ENCODE results near the gene INHBA.

The INHBA gene

DNA sequence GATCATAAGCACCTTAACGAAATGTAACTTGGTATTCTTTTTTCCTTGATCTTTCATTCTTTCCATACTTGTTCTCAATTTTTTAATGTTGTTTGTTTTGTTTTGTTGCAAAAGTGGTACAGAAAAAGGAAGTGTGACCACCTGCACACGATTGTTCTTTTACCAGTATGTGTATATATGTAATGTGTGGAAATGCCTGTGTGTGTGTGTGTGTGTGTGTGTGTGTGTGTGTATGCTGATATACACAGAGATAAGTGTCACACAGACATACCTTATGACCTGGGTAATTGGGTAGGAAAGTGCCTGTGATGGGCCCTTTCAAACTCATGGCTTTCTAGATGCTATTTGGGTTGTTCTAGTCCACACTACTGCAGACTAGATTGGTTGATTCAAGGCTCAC, 14.0 kb downstream of the INHBA start:
- DNase-seq (ENCODE audit: low spot score), result no peak

DNA sequence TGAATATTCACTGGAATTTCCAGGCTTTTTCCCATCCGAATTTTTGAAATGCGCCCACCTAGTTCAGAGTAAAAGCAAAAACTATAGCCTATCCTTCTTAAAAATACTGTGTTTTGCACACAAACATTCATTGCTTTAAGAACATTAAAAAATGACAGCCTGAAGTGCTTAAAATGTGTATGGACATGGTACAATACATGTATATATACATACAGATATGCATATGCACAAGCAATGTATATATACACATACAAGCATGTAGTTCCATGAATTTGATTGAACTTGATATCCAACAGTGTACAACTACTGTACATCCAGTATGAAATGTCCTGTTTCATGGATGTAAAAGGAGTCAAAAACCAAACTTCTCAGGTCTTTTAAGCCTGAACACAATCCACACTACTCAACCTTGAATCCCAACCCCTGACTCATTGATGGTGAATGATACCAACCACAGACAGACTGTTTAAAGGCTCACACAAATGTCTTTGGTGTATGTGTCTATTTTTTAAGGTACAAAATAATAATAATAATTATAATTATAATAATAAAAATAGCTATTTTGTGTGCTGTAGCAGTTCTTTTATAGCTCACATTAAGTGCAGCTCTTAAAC, 14.8 kb downstream of the INHBA start:
- no peak for DNase-seq (ENCODE audit: low spot score)

DNA sequence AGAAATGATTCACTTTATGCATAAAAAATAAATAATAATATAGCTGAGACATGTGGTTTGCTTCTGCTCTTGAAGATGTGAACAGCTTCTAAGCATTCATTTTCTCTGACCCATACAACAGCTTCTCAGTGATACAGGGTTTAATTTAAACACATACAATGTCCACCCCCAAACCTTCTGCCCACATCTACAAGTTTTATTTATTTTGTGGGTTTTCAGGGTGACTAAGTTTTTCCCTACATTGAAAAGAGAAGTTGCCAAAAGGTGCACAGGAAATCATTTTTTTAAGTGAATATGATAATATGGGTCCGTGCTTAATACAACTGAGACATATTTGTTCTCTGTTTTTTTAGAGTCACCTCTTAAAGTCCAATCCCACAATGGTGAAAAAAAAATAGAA, 17.2 kb downstream of the INHBA start:
- no peak for DNase-seq (ENCODE audit: low spot score)

DNA sequence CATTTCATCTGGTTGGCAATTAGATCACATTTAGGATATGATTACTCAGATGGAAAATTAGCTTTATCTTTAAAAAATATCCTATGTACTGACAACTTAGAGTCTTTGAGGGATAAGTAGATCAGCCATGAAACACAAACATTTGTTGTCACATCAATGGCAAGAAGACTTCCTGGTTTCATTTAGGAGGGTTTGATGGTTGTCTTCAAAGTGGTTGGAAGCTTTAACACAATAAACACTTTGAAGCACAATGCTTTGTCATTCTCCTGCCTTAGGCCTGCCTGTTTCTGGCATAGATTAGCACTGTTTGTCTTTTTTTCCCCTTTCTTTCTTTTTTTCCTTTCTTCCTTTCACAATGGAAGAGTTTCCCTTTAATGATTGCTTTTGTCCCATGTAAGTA, 20.5 kb downstream of the INHBA start:
- DNase-seq (ENCODE audit: low spot score), result no peak

DNA sequence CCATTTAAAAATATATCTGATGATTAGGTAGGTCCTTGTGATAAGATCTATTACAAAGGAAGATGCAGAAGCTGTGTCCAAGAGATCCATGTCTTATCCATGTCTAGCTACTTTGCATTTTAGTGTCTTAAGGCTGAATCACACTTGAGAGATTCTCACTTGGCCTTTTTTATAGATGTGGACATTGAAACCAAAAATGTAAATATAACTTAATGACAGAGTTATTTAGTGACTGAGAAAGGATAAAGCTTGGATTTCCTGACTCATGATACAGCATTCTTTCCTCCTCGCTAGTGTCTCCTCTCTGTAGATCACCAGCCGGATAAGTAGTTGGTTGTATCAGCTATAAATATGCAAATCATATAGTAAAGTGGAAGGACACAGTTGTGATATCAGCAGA, 23.3 kb downstream of the INHBA start:
- no peak for DNase-seq (ENCODE audit: low spot score)

DNA sequence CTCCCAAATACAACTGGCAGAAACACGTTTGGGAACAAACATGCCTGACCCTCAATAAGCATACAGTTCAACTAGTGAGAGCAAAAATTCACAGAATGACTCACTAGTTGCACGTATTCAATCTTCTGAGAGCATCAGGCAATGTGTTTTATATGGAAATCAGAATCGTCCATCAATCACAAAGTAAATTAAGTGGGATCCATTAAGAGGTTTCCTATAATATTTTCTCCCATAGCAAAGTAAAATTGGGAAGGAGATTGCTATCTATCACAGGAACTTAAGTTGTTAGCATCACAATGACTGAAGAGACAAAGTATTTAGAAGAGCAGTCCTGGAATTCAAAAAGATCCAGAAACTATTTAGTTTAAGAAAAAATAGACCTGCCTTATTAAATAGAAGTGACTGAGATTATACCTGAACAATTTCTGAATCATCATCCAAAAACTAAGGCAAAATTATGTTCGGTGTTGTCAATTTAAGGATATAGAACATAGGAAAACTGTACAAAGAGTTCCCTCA, 28.3 kb downstream of the INHBA start:
- DNase-seq (ENCODE audit: low spot score), result no peak

DNA sequence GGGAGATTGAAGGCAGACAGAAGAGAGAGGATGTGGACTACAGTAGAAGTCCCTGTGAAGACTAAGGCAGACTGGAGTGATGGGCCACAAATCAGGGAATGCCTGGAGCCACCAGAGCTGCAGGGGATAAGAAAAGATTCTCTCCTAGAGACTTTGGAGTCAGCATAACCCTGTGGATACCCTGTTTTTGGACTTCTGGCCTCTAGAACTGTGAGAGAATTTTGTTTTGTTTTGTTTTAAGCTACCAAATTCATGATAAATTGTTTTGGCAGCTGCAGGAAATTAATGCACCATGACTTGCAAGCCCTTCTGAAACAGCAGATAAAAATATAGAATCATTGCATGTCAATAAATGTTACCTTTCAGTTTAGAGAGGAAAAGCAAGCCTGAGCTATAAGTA, 41.3 kb downstream of the INHBA start:
- no peak for DNase-seq (ENCODE audit: low spot score)

DNA sequence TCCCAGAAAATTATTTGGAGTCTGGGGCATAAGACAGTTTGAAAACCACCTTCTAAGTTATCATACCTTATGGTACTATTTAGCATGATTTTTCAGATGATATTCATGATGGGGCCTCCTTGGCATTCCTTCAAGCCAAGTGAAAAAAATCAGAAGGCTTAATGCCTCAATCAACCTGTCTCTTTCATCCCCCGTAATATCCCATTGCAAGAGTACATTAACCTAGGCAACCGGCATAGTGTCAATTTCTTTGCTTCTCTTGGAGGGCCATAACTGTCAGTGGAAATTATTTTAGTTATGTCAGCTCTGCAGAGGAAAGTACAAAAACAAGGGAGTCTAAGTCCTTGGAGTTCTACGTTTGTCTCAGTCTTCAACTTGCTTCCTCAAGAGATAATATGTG, 43.4 kb downstream of the INHBA start:
- no peak for DNase-seq (ENCODE audit: low spot score)

DNA sequence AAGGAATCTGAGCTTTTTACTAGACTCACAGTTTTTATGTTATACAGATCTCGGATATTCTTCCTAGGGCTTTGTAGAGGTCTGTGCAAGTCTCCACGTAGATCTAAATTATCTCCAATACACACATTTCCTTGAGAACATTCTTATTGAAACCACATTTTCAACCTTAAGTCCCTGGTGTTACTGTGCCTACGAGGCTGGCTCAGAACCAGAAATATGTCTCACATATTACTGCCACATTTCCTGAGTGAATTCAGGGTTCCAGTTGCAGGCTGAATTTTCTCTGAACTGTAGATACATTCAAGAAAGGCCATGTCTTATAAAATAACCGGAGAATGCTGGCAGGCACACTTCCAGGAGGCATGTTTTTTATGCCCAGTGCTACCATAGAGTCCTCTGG, 46.5 kb downstream of the INHBA start:
- no peak for DNase-seq (ENCODE audit: low spot score)

DNA sequence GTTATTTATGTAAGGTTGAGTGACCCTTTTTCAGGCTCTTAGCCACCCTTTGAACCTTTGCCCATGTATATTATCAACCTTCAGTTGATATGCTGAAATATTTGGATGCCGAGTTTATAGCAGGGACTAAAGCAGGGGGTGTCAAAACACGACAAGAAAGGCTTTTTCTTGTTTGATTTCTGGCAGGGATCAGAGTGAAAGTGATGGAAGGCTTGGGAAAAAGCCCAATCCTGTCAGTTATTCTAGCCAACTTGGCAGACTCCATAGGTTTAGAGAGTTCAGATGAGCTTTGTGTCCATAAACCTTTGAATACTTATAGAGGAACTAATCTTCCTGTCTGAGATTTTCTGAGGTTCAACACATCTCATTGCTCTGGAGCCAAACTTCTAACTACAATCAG, 47.5 kb downstream of the INHBA start:
- DNase-seq (ENCODE audit: low spot score), result no peak

DNA sequence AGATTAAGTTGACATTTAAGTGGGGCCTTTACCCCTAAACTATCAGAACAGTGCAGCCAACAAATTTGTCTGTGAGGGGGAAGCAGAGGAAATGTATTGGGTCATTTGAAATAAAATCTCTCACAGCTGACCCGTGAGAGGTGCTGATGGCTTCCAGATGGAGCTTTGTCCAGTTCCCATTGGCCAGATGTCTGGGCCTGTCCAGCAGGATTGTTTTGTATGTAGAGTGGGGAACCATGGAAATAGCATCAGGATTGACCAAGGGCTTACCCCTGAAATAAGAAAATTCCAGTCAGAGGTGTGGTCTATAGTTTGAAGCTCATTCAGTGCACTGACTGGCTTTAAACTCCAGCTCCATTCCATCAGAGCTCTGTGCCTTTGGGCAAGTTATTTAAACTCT, 50.6 kb downstream of the INHBA start:
- no peak for DNase-seq (ENCODE audit: low spot score)

DNA sequence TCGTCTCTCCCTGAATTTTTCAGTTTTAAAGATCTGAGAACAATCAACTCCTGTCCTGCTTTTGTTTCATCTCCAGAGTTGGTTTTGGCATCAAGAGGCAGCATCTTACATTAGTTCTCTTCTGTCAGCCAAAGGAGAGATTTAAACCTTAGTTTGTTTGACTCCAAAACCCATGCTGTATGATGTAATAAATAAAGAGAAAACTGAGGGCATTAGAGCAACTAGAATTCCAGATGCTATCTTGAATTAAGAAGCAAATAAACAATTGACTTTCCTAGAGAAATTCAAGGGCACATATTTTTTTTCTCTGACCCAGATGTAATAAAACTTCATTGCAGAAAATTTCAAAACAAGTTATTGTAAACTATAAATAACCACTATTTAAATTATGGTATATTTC, 54.4 kb downstream of the INHBA start:
- DNase-seq (ENCODE audit: low spot score), result no peak

DNA sequence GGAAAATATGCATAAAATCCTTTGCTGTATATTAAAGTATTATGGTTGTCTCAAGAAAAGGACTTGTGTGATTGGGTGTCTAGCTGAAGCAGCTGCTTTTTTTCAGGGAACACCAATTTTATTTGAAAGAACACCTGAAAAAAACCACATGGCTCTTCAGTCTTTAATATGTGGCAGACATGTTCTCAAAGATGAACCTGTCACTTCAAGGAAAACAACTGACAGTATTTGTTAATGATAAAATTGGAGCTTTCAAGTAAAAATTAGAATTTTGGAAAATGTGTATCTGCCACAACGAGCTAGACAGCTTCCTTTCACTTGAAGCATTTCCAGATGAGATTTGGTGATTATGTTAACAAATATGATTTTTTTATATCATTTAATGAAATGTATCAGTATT, 59.3 kb downstream of the INHBA start:
- DNase-seq (ENCODE audit: low spot score), result no peak

DNA sequence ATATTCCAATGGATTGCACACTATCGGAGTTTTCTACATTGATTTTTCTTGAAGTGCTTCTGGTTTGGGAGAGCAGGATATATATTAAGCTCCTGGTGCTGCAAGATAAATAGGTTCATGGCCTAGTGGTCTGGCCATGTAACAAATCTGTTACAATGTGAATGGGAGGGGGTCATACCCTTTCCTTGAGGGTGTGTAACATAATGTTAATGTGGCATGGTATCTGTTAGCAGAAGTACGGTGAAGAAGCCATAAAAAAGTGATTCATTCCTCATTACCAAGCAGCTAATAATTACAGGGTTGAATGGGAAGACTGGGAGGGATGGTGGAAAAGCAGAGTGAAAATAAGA, 61.2 kb downstream of the INHBA start:
- no peak for DNase-seq (ENCODE audit: low spot score)

DNA sequence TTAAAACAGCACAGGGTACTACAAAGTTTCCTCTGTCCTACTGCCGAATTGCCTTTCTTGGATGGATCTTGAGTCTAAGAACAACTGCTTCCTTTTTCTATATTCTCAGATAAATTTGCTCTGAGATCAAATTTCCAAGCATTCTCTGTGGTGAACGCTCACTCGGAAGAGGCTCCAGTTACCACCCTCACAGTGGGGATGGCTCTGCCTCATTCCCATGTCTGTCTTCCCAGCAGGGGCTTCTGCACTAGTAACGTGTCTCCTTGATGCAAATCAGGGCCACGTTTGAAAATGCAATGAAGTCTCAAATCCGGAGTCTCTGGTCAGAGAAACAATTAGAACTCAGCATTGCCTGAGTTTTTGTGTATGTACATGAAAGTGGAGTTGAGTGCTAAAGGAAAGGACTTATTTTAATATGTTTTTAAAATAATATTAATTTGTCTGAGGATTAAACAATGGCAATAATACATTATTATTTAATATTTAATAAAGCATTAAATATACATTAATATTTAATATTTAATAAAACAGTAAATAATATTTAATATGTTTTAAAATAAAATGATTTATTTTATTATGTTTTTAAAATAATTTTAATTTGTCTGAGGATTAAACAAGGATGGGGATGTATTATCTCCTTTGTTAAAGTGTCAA, 61.8 kb downstream of the INHBA start:
- no peak for DNase-seq (ENCODE audit: low spot score)

DNA sequence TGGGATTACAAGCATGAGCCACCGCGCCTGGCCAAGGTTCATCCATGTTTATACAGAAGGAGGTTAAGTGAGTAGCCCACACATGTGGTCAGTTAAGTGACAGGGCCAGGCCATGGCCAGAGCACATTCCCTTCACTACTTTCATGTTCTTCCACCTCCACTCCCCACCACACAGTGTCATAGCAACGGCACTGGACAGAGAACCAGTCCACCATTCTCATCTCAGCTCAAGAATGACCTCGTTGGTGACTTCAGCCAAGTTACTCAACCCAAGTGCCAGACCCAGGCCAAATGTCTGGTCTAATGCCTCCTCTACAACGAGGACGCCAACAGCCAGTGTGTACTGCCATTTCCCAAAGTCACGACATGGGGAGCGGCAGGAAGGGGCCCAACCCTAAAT, 62.4 kb downstream of the INHBA start:
- DNase-seq (ENCODE audit: low spot score), result no peak

DNA sequence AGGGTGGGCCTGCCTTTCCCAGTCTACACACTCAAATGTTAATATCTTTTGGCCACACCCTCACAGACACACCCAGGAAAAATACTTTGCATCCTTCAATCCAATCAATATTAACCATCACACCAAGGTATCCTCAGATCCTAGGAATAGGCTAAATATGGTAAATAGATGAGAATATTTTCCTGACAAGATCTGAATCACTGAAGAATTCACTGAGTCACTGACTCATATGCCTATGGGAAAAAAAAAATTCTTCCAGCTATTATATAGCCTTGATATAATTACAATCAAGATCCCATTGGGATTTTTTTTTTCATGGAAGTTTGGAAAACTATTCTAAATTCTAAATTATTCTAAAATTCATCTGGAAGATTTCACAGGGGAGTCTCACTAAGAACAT, 65.8 kb downstream of the INHBA start:
- no peak for DNase-seq (ENCODE audit: low spot score)

Measured in HuH-7 (cell line).